HG03565 (cell line): ENCODE results near the gene NINJ1.

Experiments used
- ATAC-seq: cut with Tn5 transposase; IDR thresholded peaks from one replicate; pipeline ENCODE4 v1.9.1; 2021; ENCODE audit warnings: mild to moderate bottlenecking, moderate library complexity; ENCODE audit not compliant: unreplicated experiment

NINJ1 gene

GRCh38 chr9:93091056-93091452, 43.0 kb downstream of the NINJ1 start:
- ATAC-seq = no peak

DNA sequence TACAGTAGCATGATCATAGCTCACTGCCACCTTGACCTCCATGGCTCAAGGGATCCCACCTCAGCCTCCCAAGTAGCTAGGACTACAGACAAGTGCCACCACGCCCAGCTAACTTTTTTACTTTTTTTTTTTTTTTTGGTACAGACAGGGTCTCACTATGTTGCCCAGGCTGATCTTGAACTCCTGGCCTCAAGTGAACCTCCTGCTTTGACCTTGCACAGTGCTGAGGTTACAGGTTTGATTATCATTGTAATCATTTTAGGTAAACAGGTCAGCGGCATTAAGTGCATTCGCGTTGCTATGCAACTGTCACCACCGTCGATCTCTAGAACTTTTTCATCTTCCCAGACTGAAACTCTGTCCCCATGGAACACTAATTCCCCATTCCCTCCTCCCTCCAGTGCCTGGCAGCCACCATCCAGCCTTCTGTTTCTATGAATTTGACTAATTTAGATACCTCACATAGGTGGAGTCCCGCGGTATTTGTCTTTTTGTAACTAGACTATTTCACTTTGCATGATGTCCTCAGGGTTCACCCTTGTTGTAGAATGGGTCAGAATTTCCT, 43.9 kb downstream of the NINJ1 start:
- ATAC-seq = no peak

DNA sequence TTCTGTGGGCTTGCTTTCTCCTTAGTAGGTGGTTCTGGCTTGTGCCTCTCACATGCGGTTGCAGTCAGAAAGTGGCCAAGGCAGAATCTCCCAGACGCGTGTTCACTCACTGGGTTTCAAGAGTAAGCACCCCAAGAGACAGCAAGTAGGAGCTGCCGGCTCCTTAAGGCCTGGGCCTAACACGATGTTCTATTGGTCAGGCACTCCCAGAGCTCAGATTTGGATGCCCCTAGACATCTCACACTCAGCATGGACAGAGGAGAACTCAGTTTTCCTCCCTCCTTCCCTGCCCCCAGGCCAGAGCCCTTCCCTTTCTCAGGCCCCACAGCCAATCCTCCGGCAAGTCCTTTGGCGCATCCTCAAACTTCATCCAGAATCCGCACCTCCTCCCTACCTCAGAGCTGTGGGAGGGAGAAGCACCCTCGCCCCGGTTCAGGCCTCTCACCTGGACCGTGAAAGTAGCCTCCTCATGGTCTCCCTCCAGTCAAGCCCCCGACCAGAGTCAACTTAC, 44.5 kb downstream of the NINJ1 start:
- no peak for ATAC-seq

GRCh38 chr9:93089024-93089423, 45.0 kb downstream of the NINJ1 start:
- no peak for ATAC-seq

DNA sequence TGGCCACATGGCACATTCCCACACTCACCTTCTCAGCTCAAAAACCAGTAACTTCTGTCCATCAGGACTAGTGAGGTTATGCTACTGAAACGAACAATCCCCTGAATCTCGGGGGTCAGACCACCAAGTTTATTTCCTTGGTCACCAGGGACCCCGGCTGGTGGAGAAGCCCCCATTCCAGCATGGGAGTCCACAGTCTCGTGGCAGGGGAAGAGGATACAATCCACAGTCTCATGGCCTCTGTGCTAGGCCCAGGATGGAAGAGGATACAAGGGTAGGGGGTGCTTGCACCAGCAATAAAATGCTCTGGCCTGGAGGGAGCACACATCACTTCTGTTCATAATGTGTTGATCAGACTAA, 45.4 kb downstream of the NINJ1 start:
- no peak for ATAC-seq

GRCh38 chr9:93087971-93088655, 45.9 kb downstream of the NINJ1 start:
- ATAC-seq = no peak

- no peak for ATAC-seq
Measured at GRCh38 chr9:93086447-93087224, 47.4 kb downstream of the NINJ1 start.

DNA sequence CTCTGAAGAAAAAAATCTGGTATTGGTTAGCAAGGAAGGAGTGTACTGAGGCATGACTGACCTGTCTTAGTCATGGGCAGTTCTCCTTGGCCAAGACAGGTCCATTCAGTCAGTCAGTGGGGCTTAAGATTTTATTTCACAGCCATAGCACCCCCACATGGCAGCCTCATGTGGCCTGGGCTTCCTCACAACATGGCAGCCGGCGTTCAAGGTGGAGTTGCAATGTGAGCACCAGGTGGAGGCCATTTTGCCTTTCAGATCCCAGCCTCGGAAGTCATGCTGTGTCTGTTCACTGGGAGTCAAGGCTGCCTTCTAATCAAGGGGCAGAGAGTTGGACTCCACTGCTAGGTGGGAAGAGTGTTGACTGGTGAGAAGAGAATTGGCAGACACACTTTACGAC, 48.4 kb downstream of the NINJ1 start:
- ATAC-seq = no peak

DNA sequence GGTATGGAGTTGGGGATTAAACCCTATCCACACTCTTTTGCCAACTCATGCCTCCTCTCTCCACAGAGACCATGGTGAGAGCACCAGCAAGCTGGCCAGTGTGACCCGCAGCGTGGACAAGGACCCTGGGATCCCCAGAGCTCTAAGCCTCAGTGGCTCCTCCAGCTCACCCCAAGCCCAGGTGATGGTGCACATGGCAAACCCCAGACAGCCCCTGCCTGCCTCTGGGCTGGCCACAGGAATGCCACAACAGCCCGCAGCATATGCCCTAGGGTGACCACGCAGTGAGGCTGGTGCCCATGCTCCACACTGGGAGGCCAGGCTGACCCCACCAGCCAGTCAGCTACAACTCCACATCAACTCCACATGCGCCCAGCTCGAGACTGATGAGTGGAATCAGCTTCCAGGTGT, 49.6 kb downstream of the NINJ1 start:
- ATAC-seq = no peak

GRCh38 chr9:93083592-93084470, 50.2 kb downstream of the NINJ1 start:
- no peak for ATAC-seq

DNA sequence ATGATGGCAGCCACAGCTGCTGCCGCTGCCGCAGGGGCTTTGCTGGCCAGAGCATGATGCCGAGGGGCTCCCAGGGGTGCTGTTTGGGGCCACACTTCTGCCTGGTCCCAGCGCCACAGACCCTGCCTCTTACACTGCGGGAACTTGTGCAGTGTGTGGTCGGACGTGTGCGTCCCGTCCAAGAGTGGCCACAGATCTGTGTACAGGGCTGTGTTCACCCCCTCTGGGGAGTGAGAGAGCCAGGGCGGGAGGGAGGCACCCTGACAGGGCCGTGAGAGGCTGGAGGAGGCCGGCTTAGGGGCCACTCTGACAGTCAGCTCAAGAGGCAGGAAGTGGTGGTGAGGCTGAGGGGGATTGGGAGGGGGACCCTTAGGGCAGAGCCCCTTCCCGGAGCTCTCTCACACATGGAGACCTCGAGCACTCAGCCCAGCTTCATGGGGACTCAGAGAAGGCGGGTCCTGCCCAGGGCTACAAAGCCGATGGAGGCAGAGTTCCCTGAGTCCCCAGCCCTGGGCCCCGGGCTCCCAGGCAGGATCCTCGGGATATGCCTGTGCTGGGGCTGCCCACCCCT, 51.1 kb downstream of the NINJ1 start:
- no peak for ATAC-seq

- ATAC-seq = no peak
Measured at GRCh38 chr9:93081931-93082330, 52.1 kb downstream of the NINJ1 start.

GRCh38 chr9:93081081-93081529, 52.9 kb downstream of the NINJ1 start:
- ATAC-seq = no peak

DNA sequence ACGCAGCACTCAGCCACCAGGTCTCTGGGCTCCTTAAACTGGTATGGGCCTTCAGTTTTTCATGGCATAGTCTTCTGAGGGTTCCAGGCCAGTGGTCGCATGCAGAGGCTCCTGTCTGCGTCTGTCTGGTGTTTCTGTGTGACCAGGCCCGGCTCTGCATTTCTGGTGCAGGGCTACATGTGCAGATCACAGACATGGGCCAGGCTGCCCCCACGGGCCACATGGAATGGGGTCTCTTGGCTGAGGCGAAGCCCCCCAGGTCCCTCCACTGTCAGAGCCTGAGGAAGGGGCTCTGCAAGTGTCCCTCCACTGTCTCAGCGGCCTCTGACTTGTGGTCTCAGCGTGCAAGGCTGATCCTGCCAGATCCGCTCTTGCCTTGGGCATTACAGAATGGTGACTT, 53.6 kb downstream of the NINJ1 start:
- no peak for ATAC-seq

DNA sequence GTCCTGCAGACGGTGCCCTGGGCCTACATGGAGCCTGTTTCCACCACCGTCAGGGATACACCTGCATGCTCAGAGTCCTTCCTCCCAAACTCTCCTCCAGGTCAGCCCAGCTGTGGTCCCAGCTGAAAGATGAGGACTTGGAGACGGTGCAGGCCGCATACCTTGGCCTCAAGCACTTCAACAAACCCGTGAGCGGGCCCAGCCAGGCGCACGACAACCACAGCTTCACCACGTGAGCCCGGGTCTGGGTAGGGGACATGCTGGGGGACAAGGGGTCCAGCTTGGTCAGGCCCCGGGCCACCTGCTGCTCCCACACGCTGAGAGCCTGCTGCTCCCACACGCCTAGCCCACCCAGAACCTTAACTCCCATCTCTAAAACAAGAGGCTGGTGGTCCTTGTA, 54.7 kb downstream of the NINJ1 start:
- no peak for ATAC-seq

GRCh38 chr9:93077811-93078210, 56.2 kb downstream of the NINJ1 start:
- no peak for ATAC-seq

DNA sequence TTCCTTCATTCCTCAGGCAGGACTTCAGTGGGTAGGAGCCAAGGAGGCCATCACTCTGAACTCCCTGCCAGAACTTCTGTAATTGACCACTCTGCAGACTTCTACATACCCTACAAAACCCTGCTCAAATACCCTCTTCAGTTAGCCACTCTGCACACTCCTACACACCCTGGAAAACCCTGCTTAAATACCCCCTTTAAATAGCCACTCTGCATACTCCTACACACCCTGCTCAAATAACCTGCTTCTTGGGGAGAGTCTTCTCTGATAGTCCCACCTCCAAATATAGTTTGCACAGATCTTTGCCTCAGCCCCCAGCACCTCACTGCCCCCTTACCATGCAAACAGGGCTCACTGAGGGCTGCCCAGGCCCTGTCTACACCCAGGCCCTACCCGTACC, 56.7 kb downstream of the NINJ1 start:
- ATAC-seq = no peak

DNA sequence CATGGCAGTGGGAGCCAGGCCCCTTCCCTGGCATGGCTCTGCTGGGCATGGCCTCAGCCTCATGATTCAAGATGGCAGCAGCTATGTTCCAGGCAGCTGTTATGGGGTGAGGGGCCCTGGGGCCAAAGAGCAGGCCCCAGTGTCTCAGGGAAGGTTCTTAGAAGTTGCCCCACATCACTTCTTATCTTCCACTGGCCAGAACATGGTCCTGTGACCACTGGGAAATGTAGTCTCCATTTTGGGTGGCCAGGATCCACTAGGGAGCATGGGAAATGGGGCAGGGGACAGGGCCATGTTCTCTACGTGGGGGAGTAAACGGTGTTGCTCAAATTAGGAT, 57.3 kb downstream of the NINJ1 start:
- no peak for ATAC-seq

- ATAC-seq = no peak
Measured at GRCh38 chr9:93076101-93076791, 57.8 kb downstream of the NINJ1 start.

- no peak for ATAC-seq
Measured at GRCh38 chr9:93072383-93072795, 61.7 kb downstream of the NINJ1 start.
